CD4-positive, alpha-beta T cell (primary cell): ENCODE results near the gene KCTD21. TPM values are rescaled to one million over a fixed set of nuclear protein-coding genes. Genes with fewer than 3 reads are reported as not detected.
A peak's percentile ranks its signal among the peaks of the same experiment; 100 is the strongest.

Experiments used
- ATAC-seq: fragments of 200-7000 bp; cut with Tn5 transposase; one replicate; pipeline ENCODE4 v1.10.0; 2022; ENCODE audit warnings: mild to moderate bottlenecking; ENCODE audit not compliant: poor library complexity
- CTCF ChIA-PET: fragments of 350-600 bp; sonication (Branson Sonifier 250); formaldehyde crosslinking; loops from one replicate; lab custom pipeline; 2021; ENCODE audit warnings: antibody characterized with exemption, inconsistent platforms; lab: Charles Lee
- POLR2A ChIA-PET: fragments of 350-600 bp; sonication (Branson Sonifier 250); formaldehyde crosslinking; loops from one replicate; lab custom pipeline; 2021; ENCODE audit warnings: antibody characterized with exemption, inconsistent platforms; lab: Charles Lee
- DNase-seq, 14 experiments: peaks; one replicate each; pipeline ENCODE4 v3.0.0-alpha.2; 2013 to 2020; ENCODE audit warnings: mixed read lengths in 2 of 14
- H3K27ac ChIP-seq, 2 donors: one replicate each; pipeline versions ENCODE4 v1.5.1 to v1.7.0; 2013; ENCODE audit warnings: low read length in 2 of 2, low read depth in 1 of 2, mild to moderate bottlenecking in 1 of 2
- H3K27me3 ChIP-seq, 2 experiments: 1 replicate in 1 of 2; 2 replicates in 1 of 2; pipeline versions ENCODE4 v1.6.1 to v1.7.0; 2013; ENCODE audit warnings: low read length in 2 of 2, control low read depth in 1 of 2, mild to moderate bottlenecking in 1 of 2, moderate library complexity in 1 of 2; ENCODE audit not compliant: insufficient read depth in 2 of 2, control insufficient read depth in 1 of 2
- H3K36me3 ChIP-seq: one replicate; pipeline ENCODE4 v1.6.1; 2013; ENCODE audit warnings: low read length, control low read depth; ENCODE audit not compliant: insufficient read depth
- H3K4me1 ChIP-seq: one replicate; pipeline ENCODE4 v1.6.1; 2013; ENCODE audit warnings: low read length, control low read depth; ENCODE audit not compliant: insufficient read depth
- H3K4me3 ChIP-seq: one replicate; pipeline ENCODE4 v1.5.1; 2013; ENCODE audit warnings: mild to moderate bottlenecking, low read length, moderate library complexity
- H3K9me3 ChIP-seq, 2 experiments: 1 replicate in 1 of 2; 2 replicates in 1 of 2; pipeline versions ENCODE4 v1.6.1 to v1.7.0; 2013; ENCODE audit warnings: low read length in 2 of 2, mild to moderate bottlenecking in 2 of 2, control low read depth in 1 of 2, moderate library complexity in 1 of 2; ENCODE audit not compliant: control insufficient read depth in 1 of 2, insufficient read depth in 1 of 2
- H3K27ac Mint-ChIP-seq: one replicate; pipeline ENCODE4 v1.8.0; 2020; ENCODE audit warnings: mixed read lengths
- H3K27me3 Mint-ChIP-seq: one replicate; pipeline ENCODE4 v1.8.0; 2021; ENCODE audit warnings: mixed read lengths
- H3K36me3 Mint-ChIP-seq: one replicate; pipeline ENCODE4 v1.8.0; 2021; ENCODE audit warnings: low read depth, mixed read lengths
- H3K4me1 Mint-ChIP-seq: one replicate; pipeline ENCODE4 v1.8.0; 2021; ENCODE audit warnings: low read depth, mixed read lengths
- H3K4me3 Mint-ChIP-seq: one replicate; pipeline ENCODE4 v1.8.0; 2020; ENCODE audit warnings: mild to moderate bottlenecking, mixed read lengths
- H3K9me3 Mint-ChIP-seq: one replicate; pipeline ENCODE4 v1.8.0; 2020; ENCODE audit warnings: mixed read lengths
- intact Hi-C, 2 experiments: fragments of 100-400 bp; cut with DNase I in 1 of 2; cut with micrococcal nuclease in 1 of 2; formaldehyde crosslinking; loops; one replicate each; pipeline versions ENCODE4 v1.15.1 to v1.9.0; 2023 to 2025; cut with DNase I, micrococcal nuclease
- total RNA-seq, 174 experiments: library from RNA in 2 of 174; stranded (reverse) in 2 of 174; gene quantifications; one replicate each; pipeline ENCODE4 v1.2.3 and lab custom pipeline; 2021 to 2026
- TF ChIP-seq, protein P1 (sequence below): fragments of 200-600 bp; IDR thresholded peaks from one replicate; pipeline ENCODE4 v1.8.0; 2022; ENCODE audit warnings: antibody characterized with exemption, mild to moderate bottlenecking

Gene KCTD21
- total RNA-seq, 2 experiments from 2014 or later = 3.5 to 6.5 TPM

DNA sequence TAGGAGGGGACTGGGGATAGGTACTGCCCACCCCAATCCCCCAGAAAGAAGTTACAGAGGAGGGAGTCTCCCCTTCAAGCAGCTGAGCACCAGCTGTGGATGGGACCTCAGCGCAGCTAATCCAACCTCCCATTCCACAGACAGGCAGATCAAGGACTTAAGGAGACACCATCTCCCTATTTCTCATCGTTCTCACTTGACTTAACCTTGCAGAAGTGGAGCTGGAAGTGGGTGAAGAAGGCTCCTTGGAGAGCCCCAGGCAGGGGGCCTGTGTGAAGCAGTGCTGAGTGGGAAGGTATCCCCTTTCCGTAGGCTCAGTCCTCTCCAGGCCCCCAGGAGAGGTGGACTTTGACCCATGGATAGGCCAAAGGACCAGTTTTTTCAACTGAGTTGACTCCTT is 27.6 kb upstream of the KCTD21 start:
- ATAC-seq (no peak), DNase-seq (peak in 2 of 14 experiments; percentile 0 to 21)
- TF ChIP-seq, protein P1, sequence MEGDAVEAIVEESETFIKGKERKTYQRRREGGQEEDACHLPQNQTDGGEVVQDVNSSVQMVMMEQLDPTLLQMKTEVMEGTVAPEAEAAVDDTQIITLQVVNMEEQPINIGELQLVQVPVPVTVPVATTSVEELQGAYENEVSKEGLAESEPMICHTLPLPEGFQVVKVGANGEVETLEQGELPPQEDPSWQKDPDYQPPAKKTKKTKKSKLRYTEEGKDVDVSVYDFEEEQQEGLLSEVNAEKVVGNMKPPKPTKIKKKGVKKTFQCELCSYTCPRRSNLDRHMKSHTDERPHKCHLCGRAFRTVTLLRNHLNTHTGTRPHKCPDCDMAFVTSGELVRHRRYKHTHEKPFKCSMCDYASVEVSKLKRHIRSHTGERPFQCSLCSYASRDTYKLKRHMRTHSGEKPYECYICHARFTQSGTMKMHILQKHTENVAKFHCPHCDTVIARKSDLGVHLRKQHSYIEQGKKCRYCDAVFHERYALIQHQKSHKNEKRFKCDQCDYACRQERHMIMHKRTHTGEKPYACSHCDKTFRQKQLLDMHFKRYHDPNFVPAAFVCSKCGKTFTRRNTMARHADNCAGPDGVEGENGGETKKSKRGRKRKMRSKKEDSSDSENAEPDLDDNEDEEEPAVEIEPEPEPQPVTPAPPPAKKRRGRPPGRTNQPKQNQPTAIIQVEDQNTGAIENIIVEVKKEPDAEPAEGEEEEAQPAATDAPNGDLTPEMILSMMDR = no peak
- no peak overlapping the region for H3K4me3 ChIP-seq
- no peaks in the 10 kb centered on the region for H3K9me3 ChIP-seq
- no peak overlapping the region for H3K27ac ChIP-seq
- CTCF ChIA-PET = interaction anchor here (0.9 kb wide), 1 partner anchor 66 kb away, joined by 3 read pairs; no protein-coding TSS in a partner anchor
- Mint-ChIP-seq H3K9me3 (no peaks in the 10 kb centered on the region), H3K27ac (no peak overlapping the region), H3K4me3 (no peak overlapping the region), H3K4me1 (peaks cover 17% of the 10 kb centered on the region), H3K27me3 (no peaks in the 10 kb centered on the region), H3K36me3 (peaks cover 50% of the 10 kb centered on the region)
- POLR2A ChIA-PET = no interaction called here
- intact Hi-C loops = no loop called here
- peaks cover 12% of the 10 kb centered on the region for H3K36me3 ChIP-seq
- H3K4me1 ChIP-seq = peaks cover 5% of the 10 kb centered on the region
- no peaks in the 10 kb centered on the region for H3K27me3 ChIP-seq

DNA sequence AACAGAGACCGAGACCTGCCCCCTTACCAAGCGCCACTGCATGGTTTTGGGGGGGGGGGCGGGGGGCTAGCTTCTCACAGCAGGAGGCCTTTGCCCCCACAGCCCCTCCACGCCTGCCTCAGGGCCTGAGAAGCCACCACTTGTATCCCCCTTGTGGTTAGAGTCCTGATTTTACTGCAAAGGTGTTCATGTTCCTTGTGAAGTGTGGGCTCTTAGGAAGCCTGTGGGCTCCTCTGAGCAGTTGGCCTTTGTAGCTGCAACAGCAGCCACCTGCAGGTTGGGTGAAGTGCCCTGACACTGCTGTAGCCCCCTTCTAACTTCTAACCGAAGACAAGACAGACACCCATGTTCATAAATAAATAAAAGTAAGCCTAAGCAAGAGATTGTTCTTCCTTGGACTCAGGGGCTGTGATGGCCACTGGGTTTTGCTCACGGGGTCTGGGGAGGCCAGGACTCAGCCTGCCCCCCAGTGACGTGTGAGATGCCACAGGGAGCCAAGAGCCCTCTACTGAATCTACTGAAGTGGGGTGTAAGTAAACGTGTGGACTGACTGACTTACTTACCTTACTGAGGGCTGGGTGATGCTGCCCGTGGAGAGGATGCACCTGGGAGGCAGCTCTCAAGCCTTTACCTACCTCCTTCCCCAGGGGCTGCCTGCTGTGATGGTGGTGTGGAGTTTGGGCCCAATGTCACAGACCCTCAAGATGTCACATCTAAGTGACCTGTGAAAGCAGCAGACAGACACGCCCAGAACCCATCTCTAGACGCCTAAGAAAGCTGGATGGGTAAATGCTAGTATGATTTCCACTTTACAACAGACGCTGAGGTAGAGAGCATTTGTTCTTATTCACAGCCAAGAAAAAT is 26.1 kb upstream of the KCTD21 start:
- TF ChIP-seq, protein P1 = no peak
- no peaks in the 10 kb centered on the region for H3K27me3 Mint-ChIP-seq
- no peaks in the 10 kb centered on the region for H3K9me3 Mint-ChIP-seq
- Histone ChIP-seq H3K4me1 (peaks cover 5% of the 10 kb centered on the region), H3K27ac (no peak overlapping the region), H3K4me3 (no peak overlapping the region), H3K27me3 (no peaks in the 10 kb centered on the region), H3K9me3 (no peaks in the 10 kb centered on the region), H3K36me3 (peaks cover 21% of the 10 kb centered on the region)
- ATAC-seq = no peak
- H3K4me3 Mint-ChIP-seq = no peak overlapping the region
- H3K36me3 Mint-ChIP-seq = peaks cover 65% of the 10 kb centered on the region
- intact Hi-C loops = no loop called here
- POLR2A ChIA-PET = no interaction called here
- CTCF ChIA-PET = interaction anchor here (1.7 kb wide), 1 partner anchor 12 kb away, joined by 6 read pairs; no protein-coding TSS in a partner anchor
- peaks cover 23% of the 10 kb centered on the region for H3K4me1 Mint-ChIP-seq
- peak in 2 of 14 experiments; percentile 1 to 25 for DNase-seq
- no peak overlapping the region for H3K27ac Mint-ChIP-seq

DNA sequence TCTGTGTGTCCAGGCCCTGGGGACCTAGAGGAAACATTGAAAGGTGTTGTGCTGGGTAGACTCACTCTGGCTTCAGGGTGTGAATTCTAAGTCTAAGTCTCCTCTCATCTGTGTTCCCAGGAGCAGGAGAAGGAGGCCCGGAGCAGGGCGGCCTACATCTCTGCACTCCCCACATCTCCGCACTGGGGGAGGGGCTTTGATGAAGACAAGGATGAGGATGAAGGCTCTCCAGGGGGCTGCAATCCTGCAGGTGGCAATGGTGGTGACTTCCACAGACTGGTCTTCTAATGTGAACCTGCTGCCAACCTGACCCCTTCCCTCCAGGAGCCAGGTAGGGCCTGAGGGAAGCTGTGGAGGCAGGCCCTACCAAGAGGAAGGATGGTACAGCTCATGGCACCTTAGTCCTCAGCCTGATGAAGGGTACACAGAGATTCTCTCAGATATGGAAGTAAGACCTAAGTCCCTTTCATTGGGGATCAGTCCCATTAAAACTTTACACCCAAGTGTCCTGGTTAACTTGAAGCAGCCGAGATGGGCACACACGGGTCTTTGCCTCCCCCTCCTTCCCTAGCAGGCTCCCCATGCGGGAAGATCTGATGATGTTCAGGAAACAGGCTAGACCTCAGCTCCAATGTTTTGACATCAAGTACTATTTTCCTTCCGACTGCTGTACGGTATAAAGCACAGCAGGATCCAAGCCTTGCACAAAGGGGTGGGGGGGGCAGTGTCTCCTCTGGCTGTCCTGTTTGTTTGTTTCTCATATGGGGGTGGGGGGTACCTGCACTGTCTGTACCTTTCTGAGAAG is 25.3 kb upstream of the KCTD21 start:
- no peak overlapping the region for H3K27ac ChIP-seq
- peaks cover 23% of the 10 kb centered on the region for H3K4me1 Mint-ChIP-seq
- no peaks in the 10 kb centered on the region for H3K27me3 Mint-ChIP-seq
- H3K27ac Mint-ChIP-seq = no peak overlapping the region
- H3K36me3 Mint-ChIP-seq = peaks cover 73% of the 10 kb centered on the region
- TF ChIP-seq, protein P1 = no peak
- ATAC-seq (no peak), DNase-seq (peak in 2 of 14 experiments; percentile 1 to 22)
- no peaks in the 10 kb centered on the region for H3K9me3 Mint-ChIP-seq
- no peaks in the 10 kb centered on the region for H3K9me3 ChIP-seq
- no peak overlapping the region for H3K4me3 ChIP-seq
- no peak overlapping the region for H3K4me3 Mint-ChIP-seq
- H3K27me3 ChIP-seq = no peaks in the 10 kb centered on the region
- intact Hi-C loops = no loop called here
- peaks cover 30% of the 10 kb centered on the region for H3K36me3 ChIP-seq
- ChIA-PET CTCF (interaction anchor here (1.7 kb wide), 1 partner anchor 11 kb away, joined by 6 read pairs; no protein-coding TSS in a partner anchor), POLR2A (no interaction called here)
- peaks cover 5% of the 10 kb centered on the region for H3K4me1 ChIP-seq
